Measurements from ENCODE around the gene PRDM2.

The PRDM2 gene

GRCh38 chr1:13700521-13701270 lies 708 bp downstream of the PRDM2 start:
- TF ChIP-seq GLIS3 (CRISPR knock-in tag; IDR thresholded peaks at IDR 0.05), result no peak
- no peak for TF ChIP-seq SNAI2 (CRISPR knock-in tag; IDR thresholded peaks at IDR 0.05)
- no peak for TF ChIP-seq TCF4 (CRISPR knock-in tag; IDR thresholded peaks at IDR 0.05; ENCODE audit: borderline replicate concordance)
- TF ChIP-seq ZC3H10 (CRISPR knock-in tag; IDR thresholded peaks at IDR 0.05), result no peak
- TF ChIP-seq ZFP30 (CRISPR knock-in tag; IDR thresholded peaks at IDR 0.05), result no peak
- TF ChIP-seq, protein P1, sequence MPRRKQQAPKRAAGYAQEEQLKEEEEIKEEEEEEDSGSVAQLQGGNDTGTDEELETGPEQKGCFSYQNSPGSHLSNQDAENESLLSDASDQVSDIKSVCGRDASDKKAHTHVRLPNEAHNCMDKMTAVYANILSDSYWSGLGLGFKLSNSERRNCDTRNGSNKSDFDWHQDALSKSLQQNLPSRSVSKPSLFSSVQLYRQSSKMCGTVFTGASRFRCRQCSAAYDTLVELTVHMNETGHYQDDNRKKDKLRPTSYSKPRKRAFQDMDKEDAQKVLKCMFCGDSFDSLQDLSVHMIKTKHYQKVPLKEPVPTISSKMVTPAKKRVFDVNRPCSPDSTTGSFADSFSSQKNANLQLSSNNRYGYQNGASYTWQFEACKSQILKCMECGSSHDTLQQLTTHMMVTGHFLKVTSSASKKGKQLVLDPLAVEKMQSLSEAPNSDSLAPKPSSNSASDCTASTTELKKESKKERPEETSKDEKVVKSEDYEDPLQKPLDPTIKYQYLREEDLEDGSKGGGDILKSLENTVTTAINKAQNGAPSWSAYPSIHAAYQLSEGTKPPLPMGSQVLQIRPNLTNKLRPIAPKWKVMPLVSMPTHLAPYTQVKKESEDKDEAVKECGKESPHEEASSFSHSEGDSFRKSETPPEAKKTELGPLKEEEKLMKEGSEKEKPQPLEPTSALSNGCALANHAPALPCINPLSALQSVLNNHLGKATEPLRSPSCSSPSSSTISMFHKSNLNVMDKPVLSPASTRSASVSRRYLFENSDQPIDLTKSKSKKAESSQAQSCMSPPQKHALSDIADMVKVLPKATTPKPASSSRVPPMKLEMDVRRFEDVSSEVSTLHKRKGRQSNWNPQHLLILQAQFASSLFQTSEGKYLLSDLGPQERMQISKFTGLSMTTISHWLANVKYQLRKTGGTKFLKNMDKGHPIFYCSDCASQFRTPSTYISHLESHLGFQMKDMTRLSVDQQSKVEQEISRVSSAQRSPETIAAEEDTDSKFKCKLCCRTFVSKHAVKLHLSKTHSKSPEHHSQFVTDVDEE (CRISPR knock-in tag; IDR thresholded peaks at IDR 0.05), result no peak
- no peak for TF ChIP-seq POU6F1 (CRISPR knock-in tag; IDR thresholded peaks at IDR 0.05; ENCODE audit: borderline replicate concordance, low read depth)
- TF ChIP-seq PATZ1 (CRISPR knock-in tag; IDR thresholded peaks at IDR 0.05; ENCODE audit: borderline replicate concordance), result no peak
- no peak for TF ChIP-seq OSR1 (CRISPR knock-in tag; IDR thresholded peaks at IDR 0.05)
- TF ChIP-seq ZNF70 (CRISPR knock-in tag; IDR thresholded peaks at IDR 0.05), result no peak
- TF ChIP-seq ISL1 (CRISPR knock-in tag; IDR thresholded peaks at IDR 0.05), result no peak
- peak; percentile 54 for ATAC-seq

DNA sequence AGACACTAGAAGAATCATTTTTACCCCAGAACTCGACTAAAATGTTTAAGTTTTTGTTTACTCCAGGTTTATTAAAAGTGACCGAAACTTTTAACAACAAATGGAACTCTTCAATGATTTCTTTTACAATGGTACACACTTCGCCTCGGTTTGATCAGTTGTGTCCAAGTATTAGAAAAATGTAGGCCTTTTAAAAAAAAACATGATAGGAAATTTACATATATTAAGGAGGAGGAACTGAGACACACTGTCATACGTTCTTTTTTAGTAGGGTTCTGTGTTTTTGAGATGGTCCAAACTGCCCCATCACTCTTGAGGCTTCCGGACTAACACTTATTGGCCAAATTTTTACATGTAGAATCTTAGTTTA lies 1.3 kb downstream of the PRDM2 start:
- no peak for TF ChIP-seq CREB5 (CRISPR knock-in tag; IDR thresholded peaks at IDR 0.05; ENCODE audit: low read depth)
- no peak for TF ChIP-seq BACH2 (CRISPR knock-in tag; IDR thresholded peaks at IDR 0.05; ENCODE audit: borderline replicate concordance)
- TF ChIP-seq ESRRG (CRISPR knock-in tag; IDR thresholded peaks at IDR 0.05), result no peak
- no peak for TF ChIP-seq PATZ1 (CRISPR knock-in tag; IDR thresholded peaks at IDR 0.05; ENCODE audit: borderline replicate concordance)
- TF ChIP-seq ZFP3 (CRISPR knock-in tag; IDR thresholded peaks at IDR 0.05), result no peak
- TF ChIP-seq POU6F1 (CRISPR knock-in tag; IDR thresholded peaks at IDR 0.05; ENCODE audit: borderline replicate concordance, low read depth), result no peak
- TF ChIP-seq ZC3H10 (CRISPR knock-in tag; IDR thresholded peaks at IDR 0.05), result no peak
- TF ChIP-seq PPARA (CRISPR knock-in tag; IDR thresholded peaks at IDR 0.05; ENCODE audit: borderline replicate concordance), result no peak
- ATAC-seq, result no peak

DNA sequence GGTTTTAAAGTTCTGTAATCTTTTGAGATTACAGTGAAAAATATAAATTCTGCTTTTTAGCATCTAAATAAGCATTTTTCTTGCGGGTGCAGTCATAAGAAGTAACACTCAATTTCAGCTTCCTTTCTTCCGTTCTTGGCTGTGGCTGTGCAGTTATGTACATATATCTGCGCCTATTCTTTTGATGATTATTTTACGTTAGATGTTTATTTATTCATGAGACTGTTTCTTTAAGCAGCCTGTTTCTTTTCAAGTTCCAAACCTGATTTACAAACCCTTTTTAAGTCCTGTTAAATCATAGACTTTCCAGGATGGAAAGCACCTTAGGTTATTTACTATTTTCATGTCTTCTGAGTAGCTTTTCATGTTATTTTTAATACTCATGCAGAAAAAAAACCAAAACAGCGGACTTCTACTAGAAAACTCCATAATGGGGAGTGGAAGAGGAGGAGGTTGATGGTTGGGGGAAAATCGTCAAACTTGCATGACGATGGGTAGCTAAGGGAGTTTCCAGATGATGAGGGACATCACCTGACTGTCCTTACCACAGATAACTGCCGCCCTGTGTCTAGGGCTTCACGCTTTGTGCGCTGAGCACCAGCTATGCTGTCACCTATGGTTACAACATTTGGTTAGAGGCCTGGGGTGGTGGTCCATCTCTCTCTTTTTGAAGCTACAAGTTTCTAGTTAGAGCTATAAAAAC lies 2.6 kb downstream of the PRDM2 start:
- no peak for ATAC-seq
- TF ChIP-seq TCF4 (CRISPR knock-in tag; IDR thresholded peaks at IDR 0.05; ENCODE audit: borderline replicate concordance) (no peak), GLIS3 (CRISPR knock-in tag; IDR thresholded peaks at IDR 0.05) (no peak), CREB5 (CRISPR knock-in tag; IDR thresholded peaks at IDR 0.05; ENCODE audit: low read depth) (no peak), RARB (CRISPR knock-in tag; IDR thresholded peaks at IDR 0.05) (no peak), ZFP30 (CRISPR knock-in tag; IDR thresholded peaks at IDR 0.05) (no peak), ZC3H10 (CRISPR knock-in tag; IDR thresholded peaks at IDR 0.05) (no peak)
- TF ChIP-seq, protein P1 (CRISPR knock-in tag; IDR thresholded peaks at IDR 0.05), result no peak

Measured in SK-N-SH treated with all-trans-retinoic acid at 6 μM for 48 hours (cell line).